ENCODE data around the gene OPRL1.

The OPRL1 gene

GRCh38 chr20:64149809-64150560 is 70.1 kb downstream of the OPRL1 start:
- Mint-ChIP-seq H3K9me3 (peaks cover 2% of the 10 kb centered on the region), H3K4me3 (no peak overlapping the region), H3K27ac (no peak overlapping the region), H3K4me1 (peaks cover 4% of the 10 kb centered on the region), H3K36me3 (no peaks in the 10 kb centered on the region)
- DNase-seq (ENCODE audit: low spot score in 2 of 2) (no peak), ATAC-seq (no peak)
